Spleen (tissue), 11 donors: ENCODE results near the gene DDI2. TPM values are rescaled to one million over a fixed set of nuclear protein-coding genes. Genes with fewer than 3 reads are reported as not detected.

ENCODE experiments used
- DNase-seq: peaks from one replicate; pipeline ENCODE4 v3.0.0-alpha.2; 2020
- H3K27ac ChIP-seq, 8 donors: fragments of 200-600 bp; sonication (generic) in 7 of 8; 1 replicate in 4 of 8; 2 replicates in 4 of 8; pipeline versions ENCODE4 v1.5.0 to v1.8.0; 2016 to 2021; ENCODE audit warnings: inconsistent platforms in 4 of 8, mild to moderate bottlenecking in 4 of 8, moderate library complexity in 1 of 8
- H3K27me3 ChIP-seq, 7 donors: fragments of 200-600 bp; sonication (generic) in 6 of 7; replicated peaks in 1 of 7; 1 replicate in 4 of 7; 2 replicates in 3 of 7; pipeline versions ENCODE4 v1.5.0 to v1.8.0; 2016 to 2021; ENCODE audit warnings: inconsistent platforms in 3 of 7, mild to moderate bottlenecking in 1 of 7
- H3K36me3 ChIP-seq, 6 donors: fragments of 200-600 bp; sonication (generic) in 5 of 6; 1 replicate in 4 of 6; 2 replicates in 2 of 6; pipeline versions ENCODE4 v1.5.0 to v1.8.0; 2016 to 2021; ENCODE audit warnings: inconsistent platforms in 2 of 6
- H3K4me1 ChIP-seq, 6 donors: fragments of 200-600 bp; sonication (generic) in 5 of 6; 1 replicate in 3 of 6; 2 replicates in 3 of 6; pipeline versions ENCODE4 v1.5.0 to v1.8.0; 2016 to 2021; ENCODE audit warnings: inconsistent platforms in 3 of 6
- H3K4me3 ChIP-seq, 8 donors: fragments of 200-600 bp; sonication (generic) in 7 of 8; 1 replicate in 4 of 8; 2 replicates in 4 of 8; pipeline versions ENCODE4 v1.5.0 to v1.8.0; 2016 to 2021; ENCODE audit warnings: inconsistent platforms in 4 of 8, mild to moderate bottlenecking in 4 of 8, moderate library complexity in 2 of 8
- H3K9me3 ChIP-seq, 8 donors: fragments of 200-600 bp; sonication (generic) in 7 of 8; 1 replicate in 4 of 8; 2 replicates in 4 of 8; pipeline versions ENCODE4 v1.5.0 to v1.8.0; 2016 to 2021; ENCODE audit warnings: inconsistent platforms in 4 of 8
- CTCF ChIP-seq, 11 experiments: fragments of 200-600 bp in 7 of 11; fragments of 450-650 bp in 4 of 11; sonication (generic) in 4 of 11; IDR thresholded peaks in 8 of 11; conservative IDR thresholded peaks in 3 of 11; 1 replicate in 7 of 11; 2 replicates in 4 of 11; pipeline versions ENCODE4 v1.4.0 to v1.8.0; 2016 to 2021; ENCODE audit warnings: antibody characterized with exemption in 11 of 11, inconsistent platforms in 4 of 11, mild to moderate bottlenecking in 1 of 11
- POLR2A ChIP-seq, 3 donors: fragments of 450-650 bp; IDR thresholded peaks; one replicate each; pipeline ENCODE4 v1.5.1; 2017; ENCODE audit warnings: antibody characterized with exemption in 3 of 3, mild to moderate bottlenecking in 1 of 3
- POLR2AphosphoS5 ChIP-seq, 3 donors: sonication (generic); formaldehyde crosslinking; IDR thresholded peaks; one replicate each; pipeline ENCODE4 v1.5.1; 2017; ENCODE audit warnings: antibody characterized with exemption in 3 of 3
- WGBS, 5 donors: extraction: QIAGEN DNeasy Blood & Tissue Kit in 3 of 5; methylation state at CpG; one replicate each; pipeline versions ENCODE4 v1.1.5 to v1.1.7; 2013 to 2018; 5-methylcytosine and 5-hydroxymethylcytosine counted together
- intact Hi-C: fragments of 100-400 bp; cut with DNase I; formaldehyde crosslinking; loops from one replicate; pipeline ENCODE4 v1.15.0; 2023; ENCODE audit warnings: low total_unique reads
- polyA plus RNA-seq, 3 donors: library from polyadenylated mRNA; stranded (reverse); fragments of 200-250 nt; gene quantifications; one replicate each; pipeline ENCODE4 v1.2.1, GENCODE V29; 2013
- small RNA-seq, 4 donors: library from RNA; depleted of rRNA; stranded (forward); fragments of <200 nt; gene quantifications; one replicate each; pipeline ENCODE3, GENCODE V24; 2016
- total RNA-seq, 7 donors: library from RNA; depleted of rRNA in 3 of 7; stranded (reverse); fragments of >200 nt in 3 of 7; fragmentation: NEBNext Ultra II Directional in 4 of 7; extraction: Animal tissue kit (Norgen Biotek cat#: 25700) in 4 of 7; gene quantifications; one replicate each; pipeline versions ENCODE4 v1.1.0 to v1.2.1, GENCODE V29; 2016 to 2021
- donor health status: healthy with polysubstance abuse.
- donor health status: DM: no; HTN: no; CAD: no; lungs with moderate emphysema.
- donor health status: DM: no; HTN: no; CAD: no.
- donor health status: Bipolar disorder and iron deficiency.
- donor health status: healthy.
- donor health status: DM: no; HTN: no; CAD: no.
- donor health status: DM: yes; HTN: yes; CAD: no.

The DDI2 gene
- total and polyA plus RNA-seq, 10 donors = 4.8 to 75.4 (median 45.2) TPM

GRCh38 chr1:15718199-15718601 is 100.9 kb downstream of the DDI2 start:
- TF ChIP-seq POLR2A (IDR thresholded peaks at IDR 0.05) = no peak
- no peak for TF ChIP-seq CTCF (IDR thresholded peaks at IDR 0.05 in 8 of 11, conservative IDR thresholded peaks at IDR 0.05 in 3 of 11)
- TF ChIP-seq POLR2AphosphoS5 (IDR thresholded peaks at IDR 0.05) = no peak
- H3K9me3 ChIP-seq = no peaks in the 10 kb centered on the region
- intact Hi-C loops = no loop called here
- H3K27ac ChIP-seq = no peak overlapping the region
- 86 to 99% (median 91%) methylated on average over 7 to 8 of the region's 8 CpGs for WGBS, 5 donors
- peaks cover 0 to 20% (median 7%) of the 10 kb centered on the region in 6 donors for H3K4me1 ChIP-seq
- H3K4me3 ChIP-seq = no peak overlapping the region
- peaks cover 0 to 89% (median 71%) of the 10 kb centered on the region in 6 donors for H3K36me3 ChIP-seq
- no peaks in the 10 kb centered on the region for H3K27me3 ChIP-seq
- DNase-seq = no peak

Small RNA genes within 50 kb of the gene (small RNA-seq; reads per million reads assigned to genes)
- gene AL121992.2 = 0 reads per million in 4 donors
- 0 reads per million in 4 donors for gene CD24P1
- 0 reads per million in 4 donors for gene RNU7-179P

Other genes starting within 250 kb of the DDI2 start
- gene EFHD2, start 207.6 kb upstream of the DDI2 start, total RNA-seq = 100 to 1,000 TPM; 131 to 226 (median 164) TPM
- gene EFHD2, start 207.6 kb upstream of the DDI2 start, polyA plus RNA-seq = 100 to 1,000 TPM in 1 of 3 donors, 10 to 100 TPM in 2; 81.8 to 148 (median 87.1) TPM
- gene CTRC, start 179.0 kb upstream of the DDI2 start, total RNA-seq = 1 to 10 TPM in 3 of 7 donors, under 1 TPM in 1, not detected in 3; 0.51 to 5.1 (median 2.1) TPM
- gene CTRC, start 179.0 kb upstream of the DDI2 start, polyA plus RNA-seq = 1 to 10 TPM; 1.3 to 7.5 (median 3.5) TPM
- under 1 TPM in 3 of 7 donors, not detected in 4; 0.40 to 0.79 (median 0.40) TPM for gene CELA2A, start 160.7 kb upstream of the DDI2 start, total RNA-seq
- under 1 TPM; 0.09 to 0.20 (median 0.16) TPM for gene CELA2A, start 160.7 kb upstream of the DDI2 start, polyA plus RNA-seq
- gene CELA2B, start 141.4 kb upstream of the DDI2 start, total RNA-seq = not detected
- under 1 TPM in 1 of 3 donors, not detected in 2; 0.14 TPM for gene CELA2B, start 141.4 kb upstream of the DDI2 start, polyA plus RNA-seq
- 10 to 100 TPM; 10.9 to 17.7 (median 13.7) TPM for gene CASP9, start 93.2 kb upstream of the DDI2 start, total RNA-seq
- gene CASP9, start 93.2 kb upstream of the DDI2 start, polyA plus RNA-seq = 10 to 100 TPM; 10.3 to 11.0 (median 10.6) TPM
- 10 to 100 TPM; 17.0 to 23.0 (median 21.0) TPM for gene DNAJC16, start 90.6 kb upstream of the DDI2 start, total RNA-seq
- gene DNAJC16, start 90.6 kb upstream of the DDI2 start, polyA plus RNA-seq = 1 to 10 TPM; 3.7 to 7.4 (median 5.2) TPM
- 1 to 10 TPM; 1.4 to 3.8 (median 3.0) TPM for gene AGMAT, start 32.4 kb upstream of the DDI2 start, total RNA-seq
- gene AGMAT, start 32.4 kb upstream of the DDI2 start, polyA plus RNA-seq = 1 to 10 TPM; 2.8 to 6.1 (median 4.2) TPM
- gene PLEKHM2, start 66.9 kb downstream of the DDI2 start, total RNA-seq = 10 to 100 TPM; 59.1 to 96.0 (median 65.8) TPM
- 10 to 100 TPM; 25.9 to 54.1 (median 37.1) TPM for gene PLEKHM2, start 66.9 kb downstream of the DDI2 start, polyA plus RNA-seq
- 1 to 10 TPM; 1.5 to 3.7 (median 2.8) TPM for gene SLC25A34, start 118.8 kb downstream of the DDI2 start, total RNA-seq
- gene SLC25A34, start 118.8 kb downstream of the DDI2 start, polyA plus RNA-seq = 1 to 10 TPM in 2 of 3 donors, under 1 TPM in 1; 0.77 to 2.4 (median 2.1) TPM
- not detected for gene TMEM82, start 125.0 kb downstream of the DDI2 start, total RNA-seq
- not detected for gene TMEM82, start 125.0 kb downstream of the DDI2 start, polyA plus RNA-seq
- 10 to 100 TPM; 21.4 to 89.1 (median 62.0) TPM for gene FBLIM1, start 141.3 kb downstream of the DDI2 start, total RNA-seq
- gene FBLIM1, start 141.3 kb downstream of the DDI2 start, polyA plus RNA-seq = 10 to 100 TPM in 1 of 3 donors, 1 to 10 TPM in 2; 7.2 to 16.3 (median 9.6) TPM
- 1 to 10 TPM in 6 of 7 donors, under 1 TPM in 1; 0.67 to 2.6 (median 1.2) TPM for gene UQCRHL, start 190.2 kb downstream of the DDI2 start, total RNA-seq
- 1 to 10 TPM; 1.9 to 2.6 (median 2.4) TPM for gene UQCRHL, start 190.2 kb downstream of the DDI2 start, polyA plus RNA-seq
- 10 to 100 TPM; 54.1 to 75.9 (median 63.0) TPM for gene SPEN, start 230.2 kb downstream of the DDI2 start, total RNA-seq
- gene SPEN, start 230.2 kb downstream of the DDI2 start, polyA plus RNA-seq = 10 to 100 TPM in 1 of 3 donors, 1 to 10 TPM in 2; 8.0 to 14.1 (median 9.3) TPM